ENCODE measurements around the gene FBXO42. TPM values are rescaled to one million over a fixed set of nuclear protein-coding genes. Genes with fewer than 3 reads are reported as not detected.

Gene FBXO42
- total RNA-seq, 1 donor from 2014 or later = 5.8 TPM

GRCh38 chr1:16252912-16253311, 99.4 kb downstream of the FBXO42 start:
- no peak for DNase-seq (ENCODE audit: low read depth)
- no peak for TF ChIP-seq CTCF (conservative IDR thresholded peaks at IDR 0.05; ENCODE audit: low read depth, low read length)
- H3K4me3 ChIP-seq (ENCODE audit: low read depth, low read length) = no peak overlapping the region

- DNase-seq (ENCODE audit: low read depth) = no peak
- TF ChIP-seq CTCF (conservative IDR thresholded peaks at IDR 0.05; ENCODE audit: low read depth, low read length) = no peak
- H3K4me3 ChIP-seq (ENCODE audit: low read depth, low read length) = no peak overlapping the region
Observed at GRCh38 chr1:16251381-16251780, 100.9 kb downstream of the FBXO42 start.

- no peak overlapping the region for H3K4me3 ChIP-seq (ENCODE audit: low read depth, low read length)
- TF ChIP-seq CTCF (conservative IDR thresholded peaks at IDR 0.05; ENCODE audit: low read depth, low read length) = no peak
- DNase-seq (ENCODE audit: low read depth) = no peak
Observed at GRCh38 chr1:16250524-16251251, 101.6 kb downstream of the FBXO42 start.

GRCh38 chr1:16249596-16250241, 102.6 kb downstream of the FBXO42 start:
- DNase-seq (ENCODE audit: low read depth) = no peak
- H3K4me3 ChIP-seq (ENCODE audit: low read depth, low read length) = no peak overlapping the region
- TF ChIP-seq CTCF (conservative IDR thresholded peaks at IDR 0.05; ENCODE audit: low read depth, low read length) = no peak

GRCh38 chr1:16248603-16249516, 103.4 kb downstream of the FBXO42 start:
- no peak for TF ChIP-seq CTCF (conservative IDR thresholded peaks at IDR 0.05; ENCODE audit: low read depth, low read length)
- no peak for DNase-seq (ENCODE audit: low read depth)
- H3K4me3 ChIP-seq (ENCODE audit: low read depth, low read length) = no peak overlapping the region

- DNase-seq (ENCODE audit: low read depth) = no peak
- TF ChIP-seq CTCF (conservative IDR thresholded peaks at IDR 0.05; ENCODE audit: low read depth, low read length) = no peak
- no peak overlapping the region for H3K4me3 ChIP-seq (ENCODE audit: low read depth, low read length)
Observed at GRCh38 chr1:16248007-16248436, 104.3 kb downstream of the FBXO42 start.
